ENCODE results near the gene RNU1-3. TPM values are rescaled to one million over a fixed set of nuclear protein-coding genes. Genes with fewer than 3 reads are reported as not detected.
"Not testable (repeated sequence)": the region's sequence is repeated elsewhere in the genome, so short reads cannot be mapped to it uniquely, and the experiment has no call there.

RNU1-3 gene
- total RNA-seq, 4 donors from 2014 or later: under 0.01 TPM

GRCh38 chr1:16621300-16621658, 45.5 kb downstream of the RNU1-3 start:
- no peaks in the 10 kb centered on the region for H3K27me3 ChIP-seq
- peak in 1 of 2 donors; percentile 42 for TF ChIP-seq CTCF (IDR thresholded peaks at IDR 0.05)
- no peak for TF ChIP-seq POLR2AphosphoS5 (IDR thresholded peaks at IDR 0.05)
- no peak for TF ChIP-seq POLR2A (IDR thresholded peaks at IDR 0.05)
- no peak for TF ChIP-seq EP300 (IDR thresholded peaks at IDR 0.05)
- no peak overlapping the region for H3K4me3 ChIP-seq
- 97% methylated on average over 2 of the region's 2 CpGs for WGBS
- no peak overlapping the region for H3K27ac ChIP-seq
- H3K4me1 ChIP-seq: peaks cover 12% of the 10 kb centered on the region
- H3K9me3 ChIP-seq: no peaks in the 10 kb centered on the region
- H3K36me3 ChIP-seq: peaks cover 60% of the 10 kb centered on the region
- DNase-seq (ENCODE audit: low spot score in 2 of 2): no peak

DNA sequence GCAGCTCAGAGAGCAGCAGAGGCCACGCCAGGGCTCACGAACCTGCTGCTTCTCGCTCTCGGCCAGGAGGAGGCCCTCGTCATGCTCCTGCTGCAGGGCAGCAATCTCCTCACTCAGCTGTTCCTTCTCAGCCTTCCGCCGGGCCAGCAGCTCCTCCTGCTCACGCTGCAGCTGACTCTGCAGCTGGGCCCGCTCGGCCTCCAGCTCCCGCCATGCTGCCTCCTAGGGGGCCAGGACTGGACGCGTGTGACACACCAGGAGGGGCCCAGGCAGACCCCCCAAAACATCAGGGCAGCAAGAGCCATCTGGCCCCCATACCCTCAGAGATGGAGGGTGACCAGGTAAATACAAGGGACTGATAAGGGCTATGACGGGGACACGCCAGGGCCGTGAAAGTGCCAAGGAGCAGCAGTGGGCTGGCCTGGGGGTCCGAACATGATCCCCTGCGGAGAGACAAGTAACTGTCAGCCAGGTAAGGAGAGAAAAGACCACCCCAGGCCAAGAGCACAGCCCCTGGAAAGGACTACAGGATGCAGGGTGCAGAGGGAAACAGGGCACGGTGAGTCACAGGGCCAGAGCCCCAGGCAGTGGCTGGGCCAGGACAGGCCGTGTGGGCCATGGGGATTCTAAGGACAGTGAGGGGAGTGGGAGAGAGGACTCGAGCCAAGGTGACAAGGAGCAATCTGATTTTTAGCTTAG, 46.8 kb downstream of the RNU1-3 start:
- 91% methylated on average over 21 of the region's 21 CpGs for WGBS
- Histone ChIP-seq H3K36me3 (peaks cover 46% of the 10 kb centered on the region), H3K4me1 (peaks cover 12% of the 10 kb centered on the region)
- H3K4me3 ChIP-seq, H3K27me3 ChIP-seq, H3K9me3 ChIP-seq, H3K27ac ChIP-seq: not testable (repeated sequence)
- DNase-seq (ENCODE audit: low spot score in 2 of 2): peak; percentile 76 to 82

GRCh38 chr1:16618719-16619118, 48.0 kb downstream of the RNU1-3 start:
- DNase-seq (ENCODE audit: low spot score in 2 of 2): peak; percentile 79 to 80

DNA sequence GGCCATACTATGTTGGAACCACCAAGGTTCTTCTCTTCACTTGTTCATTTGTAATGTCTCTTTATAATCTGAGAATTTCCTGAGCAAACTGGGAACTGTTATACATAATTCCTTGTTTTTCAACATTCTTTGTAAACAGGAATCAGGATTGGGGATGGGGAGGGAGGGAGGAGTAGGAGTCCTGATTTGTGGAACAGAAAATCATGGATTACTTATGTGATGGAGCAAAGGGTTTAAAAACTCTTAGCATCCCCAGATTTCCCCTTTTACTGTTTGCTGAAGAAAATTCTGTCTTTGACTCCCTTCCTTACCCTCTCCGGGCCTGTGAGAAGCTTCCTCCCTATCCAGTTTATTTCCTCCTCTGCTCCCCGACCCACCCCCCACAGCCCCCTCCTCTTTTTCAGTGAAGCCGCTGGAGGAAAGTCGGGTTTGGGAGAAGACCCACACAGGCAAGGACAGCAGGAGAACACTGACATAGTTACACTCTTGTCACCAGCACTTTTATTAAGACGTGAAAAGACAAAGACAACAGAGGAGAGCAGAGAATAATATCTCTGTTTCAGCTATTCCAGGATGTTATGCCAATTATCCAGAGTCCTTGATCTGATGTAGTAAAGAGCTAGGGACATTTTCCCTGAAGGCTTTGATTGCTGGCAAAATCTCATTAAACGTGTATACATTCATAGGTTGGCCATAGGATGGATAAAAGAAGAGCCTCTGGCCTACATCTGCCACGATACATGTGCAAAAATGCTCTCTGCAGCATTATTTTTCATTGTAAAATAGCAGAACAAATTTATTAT, 48.8 kb downstream of the RNU1-3 start:
- H3K36me3 ChIP-seq: peaks cover 30% of the 10 kb centered on the region
- 73% methylated on average over 7 of the region's 7 CpGs for WGBS
- no peaks in the 10 kb centered on the region for H3K9me3 ChIP-seq
- H3K4me3 ChIP-seq: no peak overlapping the region
- TF ChIP-seq POLR2AphosphoS5 (IDR thresholded peaks at IDR 0.05): no peak
- TF ChIP-seq CTCF (IDR thresholded peaks at IDR 0.05): no peak
- TF ChIP-seq EP300 (IDR thresholded peaks at IDR 0.05): no peak
- TF ChIP-seq POLR2A (IDR thresholded peaks at IDR 0.05): no peak
- H3K27me3 ChIP-seq: no peaks in the 10 kb centered on the region
- H3K4me1 ChIP-seq: peaks cover 11% of the 10 kb centered on the region
- DNase-seq (ENCODE audit: low spot score in 2 of 2): peak; percentile 63 to 78
- no peak overlapping the region for H3K27ac ChIP-seq

More at GRCh38 chr1:16618719-16619118, 48.0 kb downstream of the RNU1-3 start:
- Histone ChIP-seq H3K27me3 (no peaks in the 10 kb centered on the region), H3K27ac (no peak overlapping the region), H3K4me3 (no peak overlapping the region), H3K4me1 (peaks cover 12% of the 10 kb centered on the region), H3K9me3 (no peaks in the 10 kb centered on the region), H3K36me3 (peaks cover 37% of the 10 kb centered on the region)
- TF ChIP-seq CTCF (IDR thresholded peaks at IDR 0.05): no peak
- no peak for TF ChIP-seq POLR2AphosphoS5 (IDR thresholded peaks at IDR 0.05)
- no peak for TF ChIP-seq EP300 (IDR thresholded peaks at IDR 0.05)
- no peak for TF ChIP-seq POLR2A (IDR thresholded peaks at IDR 0.05)
- 79% methylated on average over 15 of the region's 15 CpGs for WGBS

DNA sequence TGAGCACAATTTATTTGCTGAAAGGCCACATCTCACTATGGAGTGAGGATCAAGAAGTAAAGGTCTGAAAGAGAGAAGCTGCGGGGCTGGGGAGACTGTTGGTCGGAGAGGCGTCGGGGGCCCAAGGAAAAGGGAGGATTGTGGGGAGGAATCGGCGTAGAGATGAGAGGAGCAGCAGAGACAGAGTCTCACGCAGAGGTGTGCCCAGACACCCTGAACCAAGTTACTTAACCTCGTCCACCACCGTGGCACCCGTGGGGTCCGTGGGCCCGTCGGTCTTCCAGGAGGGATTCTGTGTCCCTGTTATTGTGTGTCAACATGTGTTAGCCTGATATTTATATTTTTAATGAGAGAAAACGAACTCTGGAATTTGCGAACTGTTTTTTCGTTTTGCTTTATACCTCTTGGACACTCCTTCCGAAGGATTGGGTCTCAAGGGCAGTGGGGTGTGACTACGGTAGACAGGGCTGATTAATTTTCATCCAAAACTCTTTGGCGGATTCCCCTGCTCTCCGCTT, 49.6 kb downstream of the RNU1-3 start:
- Histone ChIP-seq H3K4me1 (peaks cover 19% of the 10 kb centered on the region), H3K27ac (no peak overlapping the region), H3K36me3 (peaks cover 22% of the 10 kb centered on the region), H3K27me3 (no peaks in the 10 kb centered on the region), H3K4me3 (no peak overlapping the region), H3K9me3 (no peaks in the 10 kb centered on the region)
- TF ChIP-seq EP300 (IDR thresholded peaks at IDR 0.05): no peak
- TF ChIP-seq POLR2A (IDR thresholded peaks at IDR 0.05): no peak
- TF ChIP-seq POLR2AphosphoS5 (IDR thresholded peaks at IDR 0.05): no peak
- no peak for TF ChIP-seq CTCF (IDR thresholded peaks at IDR 0.05)
- WGBS: 87% methylated on average over 20 of the region's 20 CpGs
- DNase-seq (ENCODE audit: low spot score in 2 of 2): peak; percentile 75 to 86

Other genes starting within 250 kb of the RNU1-3 start
- not detected for gene SPATA21, start 229.5 kb downstream of the RNU1-3 start, total RNA-seq
- gene NECAP2, start 226.2 kb downstream of the RNU1-3 start, total RNA-seq: 100 to 1,000 TPM in 1 of 4 donors, 10 to 100 TPM in 3; 71.4 to 100 (median 80.6) TPM
- under 1 TPM; under 0.01 TPM for gene RNU1-1, start 152.7 kb downstream of the RNU1-3 start, total RNA-seq
- 10 to 100 TPM; 12.9 to 49.1 (median 23.8) TPM for gene NBPF1, start 53.4 kb downstream of the RNU1-3 start, total RNA-seq
- gene RNU1-4, start 73.6 kb upstream of the RNU1-3 start, total RNA-seq: under 1 TPM; under 0.01 TPM
- gene RNU1-2, start 229.0 kb upstream of the RNU1-3 start, total RNA-seq: under 1 TPM; under 0.01 TPM

Measured in suprapubic skin (tissue), 4 donors.